SK-N-SH (cell line): Measurements from ENCODE around the gene CPNE8. TPM values are rescaled to one million over a fixed set of nuclear protein-coding genes. Genes with fewer than 3 reads are reported as not detected.
A peak's percentile ranks its signal among the peaks of the same experiment; 100 is the strongest.

Experiments used
- CTCF ChIA-PET: fragments of 300-600, 350-600 bp; formaldehyde crosslinking; extraction: SDS; loops from one replicate; lab custom pipeline; 2021; lab: Yijun Ruan, JAX
- POLR2A ChIA-PET: fragments of 350-600 bp; sonication (Branson Sonifier 250); formaldehyde crosslinking; extraction: SDS; loops from one replicate; lab custom pipeline; 2020; ENCODE audit warnings: antibody characterized with exemption, inconsistent platforms; lab: Yijun Ruan, JAX
- DNase-seq: peaks from one replicate; pipeline ENCODE4 v3.0.0; 2012
- H2AFZ ChIP-seq: fragments of 200-600 bp; sonication (generic); 2 replicates; pipeline ENCODE4 v1.8.1; 2016; ENCODE audit warnings: antibody characterized with exemption, mild to moderate bottlenecking, low read depth
- H3F3A ChIP-seq: fragments of 200-600 bp; sonication (generic); replicated peaks from 2 replicates; pipeline ENCODE3; 2016; ENCODE audit warnings: antibody characterized with exemption, mild to moderate bottlenecking; ENCODE audit not compliant: insufficient read depth
- H3K27ac ChIP-seq, 2 experiments: fragments of 200-500 bp in 1 of 2; fragments of 200-600 bp in 1 of 2; sonication (Bioruptor generic) in 1 of 2; sonication (generic), shearing (Covaris generic) in 1 of 2; 2 replicates each; pipeline versions ENCODE4 v1.5.1 to v1.6.1; 2014 to 2016; ENCODE audit warnings: low read depth in 2 of 2, inconsistent platforms in 1 of 2, low read length in 1 of 2, mild to moderate bottlenecking in 1 of 2, mixed read lengths in 1 of 2
- H3K27me3 ChIP-seq: fragments of 200-600 bp; sonication (generic), shearing (Covaris generic); 2 replicates; pipeline ENCODE4 v1.6.1; 2016; ENCODE audit warnings: mixed run types; ENCODE audit not compliant: insufficient read depth
- H3K36me3 ChIP-seq, 2 experiments: fragments of 200-500 bp in 1 of 2; fragments of 200-600 bp in 1 of 2; sonication (Bioruptor generic) in 1 of 2; sonication (generic) in 1 of 2; replicated peaks in 1 of 2; 2 replicates each; pipeline versions ENCODE3 to v1.5.1; 2014 to 2016; ENCODE audit warnings: low read length in 1 of 2, mild to moderate bottlenecking in 1 of 2; ENCODE audit not compliant: insufficient read depth in 2 of 2, control insufficient read depth in 1 of 2
- H3K4me1 ChIP-seq, 2 experiments: fragments of 200-500 bp in 1 of 2; fragments of 200-600 bp in 1 of 2; sonication (Bioruptor generic) in 1 of 2; sonication (generic), shearing (Covaris generic) in 1 of 2; 2 replicates each; pipeline versions ENCODE4 v1.5.1 to v1.6.1; 2014 to 2016; ENCODE audit warnings: low read depth in 1 of 2, low read length in 1 of 2, mixed run types in 1 of 2; ENCODE audit not compliant: insufficient read depth in 2 of 2, control insufficient read depth in 1 of 2
- H3K4me2 ChIP-seq: fragments of 200-600 bp; sonication (generic), shearing (Covaris generic); 2 replicates; pipeline ENCODE4 v1.6.1; 2017; ENCODE audit warnings: mixed run types
- H3K4me3 ChIP-seq, 2 experiments: fragments of 200-500 bp in 1 of 2; fragments of 200-600 bp in 1 of 2; sonication (Bioruptor generic) in 1 of 2; sonication (generic), shearing (Covaris generic) in 1 of 2; 2 replicates each; pipeline versions ENCODE4 v1.5.1 to v1.8.1; 2014 to 2016; ENCODE audit warnings: low read depth in 2 of 2, inconsistent platforms in 1 of 2, low read length in 1 of 2, mild to moderate bottlenecking in 1 of 2, mixed read lengths in 1 of 2, moderate library complexity in 1 of 2
- H3K79me2 ChIP-seq: fragments of 200-600 bp; sonication (generic); 2 replicates; pipeline ENCODE4 v1.8.1; 2017; ENCODE audit warnings: mild to moderate bottlenecking; ENCODE audit not compliant: insufficient read depth
- H3K9ac ChIP-seq: fragments of 200-600 bp; sonication (generic); 2 replicates; pipeline ENCODE4 v1.6.1; 2017; ENCODE audit warnings: mixed run types
- H3K9me2 ChIP-seq: fragments of 200-600 bp; sonication (generic); 2 replicates; pipeline ENCODE4 v1.6.1; 2017; ENCODE audit warnings: mixed run types
- H3K9me3 ChIP-seq: fragments of 200-600 bp; sonication (generic); 2 replicates; pipeline ENCODE4 v1.6.1; 2017; ENCODE audit warnings: mixed run types, mild to moderate bottlenecking, moderate library complexity
- H4K20me1 ChIP-seq: fragments of 200-600 bp; sonication (generic); 2 replicates; pipeline ENCODE4 v1.6.1; 2017; ENCODE audit warnings: mild to moderate bottlenecking, mixed run types; ENCODE audit not compliant: insufficient read depth
- CHD2 ChIP-seq: fragments of 150-350 bp; IDR thresholded peaks from 2 replicates; pipeline ENCODE4 v1.6.1; 2018; ENCODE audit warnings: low read length; ENCODE audit not compliant: partially characterized antibody
- CTCF ChIP-seq: fragments of 200-600 bp; sonication (generic); IDR thresholded peaks from 2 replicates; pipeline ENCODE4 v1.6.1; 2017; ENCODE audit warnings: antibody characterized with exemption, mild to moderate bottlenecking, moderate library complexity
- FOSL2 ChIP-seq: IDR thresholded peaks from 2 replicates; pipeline ENCODE4 v1.4.0; 2012; ENCODE audit warnings: low read depth, mild to moderate bottlenecking, moderate library complexity, borderline replicate concordance
- GABPA ChIP-seq: IDR thresholded peaks from 2 replicates; pipeline ENCODE4 v1.4.0; 2012; ENCODE audit warnings: low read depth, mild to moderate bottlenecking
- GATA2 ChIP-seq: sonication (generic); formaldehyde crosslinking; IDR thresholded peaks from 2 replicates; pipeline ENCODE4 v1.5.0; 2020; ENCODE audit warnings: mild to moderate bottlenecking, missing genetic modification reagents
- MEF2A ChIP-seq: IDR thresholded peaks from 2 replicates; pipeline ENCODE4 v1.4.0; 2012; ENCODE audit warnings: low read depth, borderline replicate concordance
- RAD21 ChIP-seq: IDR thresholded peaks from 2 replicates; pipeline ENCODE4 v1.6.1; 2012; ENCODE audit warnings: mild to moderate bottlenecking, low read length
- RFX5 ChIP-seq: IDR thresholded peaks from 2 replicates; pipeline ENCODE4 v1.6.1; 2012; ENCODE audit warnings: mild to moderate bottlenecking, improper control_type of control experiment, low read length
- RXRA ChIP-seq: IDR thresholded peaks from 2 replicates; pipeline ENCODE4 v1.4.0; 2012; ENCODE audit warnings: low read depth, mild to moderate bottlenecking, borderline replicate concordance
- SIN3A ChIP-seq: IDR thresholded peaks from 2 replicates; pipeline ENCODE4 v1.6.1; 2012; ENCODE audit warnings: low read depth, mild to moderate bottlenecking, low read length, moderate library complexity, borderline replicate concordance
- SMC3 ChIP-seq: IDR thresholded peaks from 2 replicates; pipeline ENCODE4 v1.6.1; 2012; ENCODE audit warnings: low read depth, low read length, improper control_type of control experiment
- YY1 ChIP-seq: IDR thresholded peaks from 2 replicates; pipeline ENCODE4 v1.4.0; 2012; ENCODE audit warnings: low read depth, mild to moderate bottlenecking
- WGBS: methylation state at CpG from one replicate; pipeline ENCODE4 v1.1.6; 2017; ENCODE audit warnings: low lambda C conversion rate; 5-methylcytosine and 5-hydroxymethylcytosine counted together
- polyA plus RNA-seq, 3 experiments: library from polyadenylated mRNA; depleted of rRNA; stranded (reverse); fragments of >200 nt; gene quantifications; 2 replicates each; pipeline ENCODE4 v1.2.3, GENCODE V29; 2012
- TF ChIP-seq, protein P1 (sequence below): IDR thresholded peaks from 2 replicates; pipeline ENCODE4 v1.4.0; 2012; ENCODE audit warnings: low read depth, borderline replicate concordance
- TF ChIP-seq, protein P2 (sequence below): IDR thresholded peaks from 2 replicates; pipeline ENCODE4 v1.4.0; 2012; ENCODE audit warnings: low read depth

The CPNE8 gene
- polyA plus RNA-seq, 1 of the 3 experiments (the other 2 are of a cell fraction): not detected

DNA sequence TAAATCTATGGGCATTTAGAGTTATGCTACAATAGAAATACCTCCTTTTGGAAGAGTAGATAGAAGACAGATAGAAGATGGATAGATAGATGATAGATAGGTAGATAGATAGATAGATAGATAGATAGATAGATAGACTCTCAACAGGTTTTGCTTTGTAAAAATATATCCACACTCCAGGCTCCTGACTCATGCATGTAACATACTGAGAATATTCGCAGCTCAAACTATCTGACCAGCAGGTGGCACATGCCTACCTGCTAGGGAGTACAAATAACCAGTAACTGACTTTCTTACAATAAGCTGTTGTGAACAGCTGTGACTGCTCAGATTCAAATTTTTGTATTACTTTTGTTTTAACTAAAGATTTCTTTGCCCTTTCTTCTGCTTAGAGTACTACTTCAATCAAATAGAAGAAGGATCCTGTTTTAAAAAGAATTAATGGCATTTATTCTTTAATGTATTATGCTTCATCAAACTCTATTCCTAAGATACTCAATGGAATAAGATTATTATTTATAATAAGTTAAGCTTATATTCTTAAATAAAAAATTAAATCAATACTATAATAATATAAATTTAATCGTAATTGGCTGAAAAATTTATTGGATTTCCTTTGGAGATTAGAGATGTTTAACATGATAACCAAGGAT, 15.8 kb upstream of the CPNE8 start:
- no peak overlapping the region for H3K27ac ChIP-seq
- no peaks in the 10 kb centered on the region for H3K36me3 ChIP-seq
- TF ChIP-seq YY1 (no peak), SMC3 (peak; percentile 79), RFX5 (no peak), SIN3A (no peak), GABPA (no peak), MEF2A (no peak), FOSL2 (no peak), CHD2 (no peak), CTCF (peak; percentile 65), GATA2 (CRISPR knock-in tag) (no peak), RAD21 (peak; percentile 78)
- TF ChIP-seq, protein P1, sequence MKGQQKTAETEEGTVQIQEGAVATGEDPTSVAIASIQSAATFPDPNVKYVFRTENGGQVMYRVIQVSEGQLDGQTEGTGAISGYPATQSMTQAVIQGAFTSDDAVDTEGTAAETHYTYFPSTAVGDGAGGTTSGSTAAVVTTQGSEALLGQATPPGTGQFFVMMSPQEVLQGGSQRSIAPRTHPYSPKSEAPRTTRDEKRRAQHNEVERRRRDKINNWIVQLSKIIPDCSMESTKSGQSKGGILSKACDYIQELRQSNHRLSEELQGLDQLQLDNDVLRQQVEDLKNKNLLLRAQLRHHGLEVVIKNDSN: no peak
- TF ChIP-seq, protein P2, sequence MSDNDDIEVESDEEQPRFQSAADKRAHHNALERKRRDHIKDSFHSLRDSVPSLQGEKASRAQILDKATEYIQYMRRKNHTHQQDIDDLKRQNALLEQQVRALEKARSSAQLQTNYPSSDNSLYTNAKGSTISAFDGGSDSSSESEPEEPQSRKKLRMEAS: no peak
- no peak overlapping the region for H2AFZ ChIP-seq
- H3K4me3 ChIP-seq: no peak overlapping the region
- H3K9me2 ChIP-seq: no peaks in the 10 kb centered on the region
- H3F3A ChIP-seq: no peaks in the 10 kb centered on the region
- peak; percentile 25 for DNase-seq
- no peaks in the 10 kb centered on the region for H3K79me2 ChIP-seq
- ChIA-PET POLR2A (interaction anchor here (0.7 kb wide), 1 partner anchor 184 kb away, joined by 3 read pairs; no protein-coding TSS in a partner anchor), CTCF (interaction anchor here (0.6 to 4.5 kb wide), 29 partner anchors 9 to 360 kb away, joined by 3 to 68 read pairs (median 4); no protein-coding TSS in a partner anchor)
- H3K4me2 ChIP-seq: no peak overlapping the region
- H3K9me3 ChIP-seq: no peaks in the 10 kb centered on the region
- no peak overlapping the region for H3K9ac ChIP-seq
- H3K4me1 ChIP-seq: peaks cover 0 to 2% of the 10 kb centered on the region in 2 experiments; a peak in 1 of 4 replicates
- no peaks in the 10 kb centered on the region for H3K27me3 ChIP-seq
- 4% methylated on average over 2 of the region's 2 CpGs for WGBS
- H4K20me1 ChIP-seq: no peaks in the 10 kb centered on the region

DNA sequence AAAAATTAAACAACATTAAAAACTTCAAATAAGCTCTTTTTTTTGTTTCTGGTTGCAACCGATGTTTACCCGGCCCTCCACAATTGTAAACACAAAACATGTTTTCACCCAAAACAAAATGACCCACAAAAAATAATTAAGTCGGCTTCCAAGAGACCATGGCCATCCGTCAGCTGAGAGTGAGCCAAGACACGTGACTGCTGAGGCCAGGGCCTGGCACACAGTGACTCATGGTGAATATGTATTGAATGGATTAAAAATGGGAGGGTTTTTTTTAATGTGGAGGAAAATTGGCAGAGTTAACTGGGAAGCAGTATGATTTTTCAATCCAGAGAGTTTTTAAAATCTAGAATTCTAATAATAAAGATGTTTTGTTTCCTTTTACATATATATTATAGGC, 13.8 kb upstream of the CPNE8 start:
- Histone ChIP-seq H3K4me2 (no peak overlapping the region), H3K9ac (no peak overlapping the region), H3F3A (no peaks in the 10 kb centered on the region), H3K9me3 (no peaks in the 10 kb centered on the region), H3K9me2 (no peaks in the 10 kb centered on the region), H3K27me3 (no peaks in the 10 kb centered on the region), H3K4me1 (peaks cover 0 to 9% of the 10 kb centered on the region in 2 experiments; a peak in 1 of 4 replicates), H2AFZ (no peak overlapping the region), H3K4me3 (no peak overlapping the region), H3K27ac (no peak overlapping the region), H4K20me1 (no peaks in the 10 kb centered on the region), H3K79me2 (no peaks in the 10 kb centered on the region), H3K36me3 (no peaks in the 10 kb centered on the region)
- POLR2A ChIA-PET: no interaction called here
- CTCF ChIA-PET: interaction anchor here (1.0 to 4.5 kb wide), 3 partner anchors 13 to 372 kb away, joined by 3 to 68 read pairs (median 8); no protein-coding TSS in a partner anchor
- TF ChIP-seq, protein P1: peak; percentile 43; the same call in 1 of the 2 replicates
- no peak for TF ChIP-seq GABPA
- no peak for TF ChIP-seq RXRA
- 44% methylated on average over 5 of the region's 5 CpGs for WGBS
- DNase-seq: no peak
